ENCODE results near the gene ABHD17C.
"Not testable (repeated sequence)": the region's sequence is repeated elsewhere in the genome, so short reads cannot be mapped to it uniquely, and the experiment has no call there.

The ABHD17C gene

GRCh38 chr15:80755885-80756284, 60.8 kb downstream of the ABHD17C start:
- Histone ChIP-seq H3K9me3 (ENCODE audit: control insufficient read depth, low read length) (no peaks in the 10 kb centered on the region), H3K36me3 (ENCODE audit: control insufficient read depth, insufficient read depth, low read length) (no peaks in the 10 kb centered on the region), H3K27me3 (replicated peaks; ENCODE audit: control insufficient read depth, insufficient read depth, low read length, poor library complexity, severe bottlenecking) (no peaks in the 10 kb centered on the region), H3K27ac (ENCODE audit: insufficient read depth, low read length, poor library complexity, severe bottlenecking) (no peak overlapping the region), H3K4me3 (ENCODE audit: insufficient read depth, low read depth, low read length, poor library complexity, severe bottlenecking) (no peak overlapping the region), H3K4me1 (ENCODE audit: control insufficient read depth, insufficient read depth, low read length, poor library complexity, severe bottlenecking) (no peaks in the 10 kb centered on the region)
- DNase-seq = no peak

- H3K27ac ChIP-seq (ENCODE audit: insufficient read depth, low read length, poor library complexity, severe bottlenecking) = no peak overlapping the region
- H3K36me3 ChIP-seq (ENCODE audit: control insufficient read depth, insufficient read depth, low read length) = no peaks in the 10 kb centered on the region
- no peak overlapping the region for H3K4me3 ChIP-seq (ENCODE audit: insufficient read depth, low read depth, low read length, poor library complexity, severe bottlenecking)
- no peaks in the 10 kb centered on the region for H3K4me1 ChIP-seq (ENCODE audit: control insufficient read depth, insufficient read depth, low read length, poor library complexity, severe bottlenecking)
- no peak for DNase-seq
- no peaks in the 10 kb centered on the region for H3K27me3 ChIP-seq (replicated peaks; ENCODE audit: control insufficient read depth, insufficient read depth, low read length, poor library complexity, severe bottlenecking)
- no peaks in the 10 kb centered on the region for H3K9me3 ChIP-seq (ENCODE audit: control insufficient read depth, low read length)
These were observed 63.1 kb downstream of the ABHD17C start for GRCh38 chr15:80758130-80758745.

- Histone ChIP-seq H3K9me3 (ENCODE audit: control insufficient read depth, low read length) (no peaks in the 10 kb centered on the region), H3K27ac (ENCODE audit: insufficient read depth, low read length, poor library complexity, severe bottlenecking) (no peak overlapping the region), H3K27me3 (replicated peaks; ENCODE audit: control insufficient read depth, insufficient read depth, low read length, poor library complexity, severe bottlenecking) (no peaks in the 10 kb centered on the region), H3K4me3 (ENCODE audit: insufficient read depth, low read depth, low read length, poor library complexity, severe bottlenecking) (no peak overlapping the region), H3K4me1 (ENCODE audit: control insufficient read depth, insufficient read depth, low read length, poor library complexity, severe bottlenecking) (no peaks in the 10 kb centered on the region), H3K36me3 (ENCODE audit: control insufficient read depth, insufficient read depth, low read length) (no peaks in the 10 kb centered on the region)
- no peak for DNase-seq
These were observed 65.8 kb downstream of the ABHD17C start for GRCh38 chr15:80760960-80761359.

- no peaks in the 10 kb centered on the region for H3K27me3 ChIP-seq (replicated peaks; ENCODE audit: control insufficient read depth, insufficient read depth, low read length, poor library complexity, severe bottlenecking)
- H3K4me3 ChIP-seq (ENCODE audit: insufficient read depth, low read depth, low read length, poor library complexity, severe bottlenecking) = no peak overlapping the region
- H3K9me3 ChIP-seq (ENCODE audit: control insufficient read depth, low read length) = no peaks in the 10 kb centered on the region
- H3K36me3 ChIP-seq (ENCODE audit: control insufficient read depth, insufficient read depth, low read length) = no peaks in the 10 kb centered on the region
- H3K27ac ChIP-seq (ENCODE audit: insufficient read depth, low read length, poor library complexity, severe bottlenecking) = no peak overlapping the region
- no peak for DNase-seq
- H3K4me1 ChIP-seq (ENCODE audit: control insufficient read depth, insufficient read depth, low read length, poor library complexity, severe bottlenecking) = no peaks in the 10 kb centered on the region
These were observed 66.6 kb downstream of the ABHD17C start for GRCh38 chr15:80761754-80762153.

GRCh38 chr15:80763235-80763634, 68.1 kb downstream of the ABHD17C start:
- H3K27me3 ChIP-seq (replicated peaks; ENCODE audit: control insufficient read depth, insufficient read depth, low read length, poor library complexity, severe bottlenecking); H3K36me3 ChIP-seq (ENCODE audit: control insufficient read depth, insufficient read depth, low read length); H3K4me3 ChIP-seq (ENCODE audit: insufficient read depth, low read depth, low read length, poor library complexity, severe bottlenecking); H3K4me1 ChIP-seq (ENCODE audit: control insufficient read depth, insufficient read depth, low read length, poor library complexity, severe bottlenecking); H3K27ac ChIP-seq (ENCODE audit: insufficient read depth, low read length, poor library complexity, severe bottlenecking); H3K9me3 ChIP-seq (ENCODE audit: control insufficient read depth, low read length); DNase-seq: not testable (repeated sequence)

- H3K36me3 ChIP-seq (ENCODE audit: control insufficient read depth, insufficient read depth, low read length) = no peaks in the 10 kb centered on the region
- no peaks in the 10 kb centered on the region for H3K9me3 ChIP-seq (ENCODE audit: control insufficient read depth, low read length)
- DNase-seq = no peak
These were observed 69.4 kb downstream of the ABHD17C start for GRCh38 chr15:80764535-80764934.

GRCh38 chr15:80766275-80766674, 71.2 kb downstream of the ABHD17C start:
- Histone ChIP-seq H3K4me3 (ENCODE audit: insufficient read depth, low read depth, low read length, poor library complexity, severe bottlenecking) (no peak overlapping the region), H3K27ac (ENCODE audit: insufficient read depth, low read length, poor library complexity, severe bottlenecking) (no peak overlapping the region), H3K36me3 (ENCODE audit: control insufficient read depth, insufficient read depth, low read length) (no peaks in the 10 kb centered on the region), H3K27me3 (replicated peaks; ENCODE audit: control insufficient read depth, insufficient read depth, low read length, poor library complexity, severe bottlenecking) (no peaks in the 10 kb centered on the region), H3K9me3 (ENCODE audit: control insufficient read depth, low read length) (no peaks in the 10 kb centered on the region), H3K4me1 (ENCODE audit: control insufficient read depth, insufficient read depth, low read length, poor library complexity, severe bottlenecking) (no peaks in the 10 kb centered on the region)
- DNase-seq = no peak

More at GRCh38 chr15:80764535-80764934, 69.4 kb downstream of the ABHD17C start:
- Histone ChIP-seq H3K4me1 (ENCODE audit: control insufficient read depth, insufficient read depth, low read length, poor library complexity, severe bottlenecking) (no peaks in the 10 kb centered on the region), H3K27me3 (replicated peaks; ENCODE audit: control insufficient read depth, insufficient read depth, low read length, poor library complexity, severe bottlenecking) (no peaks in the 10 kb centered on the region), H3K4me3 (ENCODE audit: insufficient read depth, low read depth, low read length, poor library complexity, severe bottlenecking) (no peak overlapping the region), H3K27ac (ENCODE audit: insufficient read depth, low read length, poor library complexity, severe bottlenecking) (no peak overlapping the region)

GRCh38 chr15:80768158-80768557, 73.0 kb downstream of the ABHD17C start:
- H3K27me3 ChIP-seq (replicated peaks; ENCODE audit: control insufficient read depth, insufficient read depth, low read length, poor library complexity, severe bottlenecking) = no peaks in the 10 kb centered on the region

GRCh38 chr15:80769153-80769828, 74.2 kb downstream of the ABHD17C start:
- no peak overlapping the region for H3K4me3 ChIP-seq (ENCODE audit: insufficient read depth, low read depth, low read length, poor library complexity, severe bottlenecking)

More at GRCh38 chr15:80768158-80768557, 73.0 kb downstream of the ABHD17C start:
- Histone ChIP-seq H3K4me1 (ENCODE audit: control insufficient read depth, insufficient read depth, low read length, poor library complexity, severe bottlenecking) (no peaks in the 10 kb centered on the region), H3K36me3 (ENCODE audit: control insufficient read depth, insufficient read depth, low read length) (no peaks in the 10 kb centered on the region), H3K9me3 (ENCODE audit: control insufficient read depth, low read length) (no peaks in the 10 kb centered on the region), H3K4me3 (ENCODE audit: insufficient read depth, low read depth, low read length, poor library complexity, severe bottlenecking) (no peak overlapping the region), H3K27ac (ENCODE audit: insufficient read depth, low read length, poor library complexity, severe bottlenecking) (no peak overlapping the region)
- DNase-seq = no peak

GRCh38 chr15:80769829-80770705, 75.0 kb downstream of the ABHD17C start:
- no peak overlapping the region for H3K27ac ChIP-seq (ENCODE audit: insufficient read depth, low read length, poor library complexity, severe bottlenecking)
- DNase-seq = no peak
- no peak overlapping the region for H3K4me3 ChIP-seq (ENCODE audit: insufficient read depth, low read depth, low read length, poor library complexity, severe bottlenecking)
- no peaks in the 10 kb centered on the region for H3K36me3 ChIP-seq (ENCODE audit: control insufficient read depth, insufficient read depth, low read length)
- no peaks in the 10 kb centered on the region for H3K4me1 ChIP-seq (ENCODE audit: control insufficient read depth, insufficient read depth, low read length, poor library complexity, severe bottlenecking)
- H3K27me3 ChIP-seq (replicated peaks; ENCODE audit: control insufficient read depth, insufficient read depth, low read length, poor library complexity, severe bottlenecking) = no peaks in the 10 kb centered on the region
- no peaks in the 10 kb centered on the region for H3K9me3 ChIP-seq (ENCODE audit: control insufficient read depth, low read length)

More at GRCh38 chr15:80769153-80769828, 74.2 kb downstream of the ABHD17C start:
- no peaks in the 10 kb centered on the region for H3K9me3 ChIP-seq (ENCODE audit: control insufficient read depth, low read length)
- no peak for DNase-seq
- no peaks in the 10 kb centered on the region for H3K27me3 ChIP-seq (replicated peaks; ENCODE audit: control insufficient read depth, insufficient read depth, low read length, poor library complexity, severe bottlenecking)
- no peaks in the 10 kb centered on the region for H3K4me1 ChIP-seq (ENCODE audit: control insufficient read depth, insufficient read depth, low read length, poor library complexity, severe bottlenecking)
- no peak overlapping the region for H3K27ac ChIP-seq (ENCODE audit: insufficient read depth, low read length, poor library complexity, severe bottlenecking)
- H3K36me3 ChIP-seq (ENCODE audit: control insufficient read depth, insufficient read depth, low read length) = no peaks in the 10 kb centered on the region
